ENCODE data around the gene CENPL.
"Not testable (repeated sequence)": the region's sequence is repeated elsewhere in the genome, so short reads cannot be mapped to it uniquely, and the experiment has no call there.

The CENPL gene

GRCh38 chr1:173856903-173857302 lies 32.2 kb upstream of the CENPL start:
- DNase-seq, result no peak

GRCh38 chr1:173856014-173856413 lies 31.3 kb upstream of the CENPL start:
- DNase-seq, result no peak

GRCh38 chr1:173853074-173853473 lies 28.4 kb upstream of the CENPL start:
- DNase-seq, result no peak

GRCh38 chr1:173852105-173852504 lies 27.4 kb upstream of the CENPL start:
- DNase-seq, result no peak

- DNase-seq, result no peak
These were observed 8.1 kb upstream of the CENPL start for GRCh38 chr1:173832748-173833147.

GRCh38 chr1:173827611-173828010 lies 2.9 kb upstream of the CENPL start:
- no peak for DNase-seq

- DNase-seq, result no peak
These were observed 835 bp downstream of the CENPL start for GRCh38 chr1:173823781-173824314.

GRCh38 chr1:173821680-173822079 lies 3.0 kb downstream of the CENPL start:
- no peak for DNase-seq

- no peak for DNase-seq
These were observed 6.2 kb downstream of the CENPL start for GRCh38 chr1:173818459-173818858.

- not testable (repeated sequence) for DNase-seq
These were observed 11.0 kb downstream of the CENPL start for GRCh38 chr1:173813654-173814053.

- no peak for DNase-seq
These were observed 21.7 kb downstream of the CENPL start for GRCh38 chr1:173802961-173803360.

GRCh38 chr1:173799995-173800394 lies 24.7 kb downstream of the CENPL start:
- DNase-seq, result not testable (repeated sequence)

GRCh38 chr1:173798078-173798477 lies 26.6 kb downstream of the CENPL start:
- no peak for DNase-seq

- no peak for DNase-seq
These were observed 34.8 kb downstream of the CENPL start for GRCh38 chr1:173789841-173790240.

- no peak for DNase-seq
These were observed 39.7 kb downstream of the CENPL start for GRCh38 chr1:173784997-173785396.

- DNase-seq, result no peak
These were observed 44.7 kb downstream of the CENPL start for GRCh38 chr1:173779936-173780335.

- DNase-seq, result no peak
These were observed 49.0 kb downstream of the CENPL start for GRCh38 chr1:173775578-173776226.

- DNase-seq, result no peak
These were observed 53.1 kb downstream of the CENPL start for GRCh38 chr1:173771560-173771959.

GRCh38 chr1:173770330-173770729 lies 54.4 kb downstream of the CENPL start:
- peak; percentile 2 for DNase-seq

GRCh38 chr1:173768827-173769226 lies 55.9 kb downstream of the CENPL start:
- DNase-seq, result no peak

- DNase-seq, result no peak
These were observed 56.5 kb downstream of the CENPL start for GRCh38 chr1:173768206-173768605.

- DNase-seq, result not testable (repeated sequence)
These were observed 60.4 kb downstream of the CENPL start for GRCh38 chr1:173764331-173764730.

GRCh38 chr1:173758980-173759379 lies 65.7 kb downstream of the CENPL start:
- no peak for DNase-seq

GRCh38 chr1:173758110-173758509 lies 66.6 kb downstream of the CENPL start:
- DNase-seq, result no peak

- no peak for DNase-seq
These were observed 67.0 kb downstream of the CENPL start for GRCh38 chr1:173757666-173758065.
